GM21619 (cell line): ENCODE results near the gene COMT.

Experiments
- ATAC-seq: cut with Tn5 transposase; IDR thresholded peaks from one replicate; pipeline ENCODE4 v1.9.1; 2021; ENCODE audit not compliant: unreplicated experiment

Gene COMT

GRCh38 chr22:19955241-19956128 lies 13.9 kb downstream of the COMT start:
- no peak for ATAC-seq

DNA sequence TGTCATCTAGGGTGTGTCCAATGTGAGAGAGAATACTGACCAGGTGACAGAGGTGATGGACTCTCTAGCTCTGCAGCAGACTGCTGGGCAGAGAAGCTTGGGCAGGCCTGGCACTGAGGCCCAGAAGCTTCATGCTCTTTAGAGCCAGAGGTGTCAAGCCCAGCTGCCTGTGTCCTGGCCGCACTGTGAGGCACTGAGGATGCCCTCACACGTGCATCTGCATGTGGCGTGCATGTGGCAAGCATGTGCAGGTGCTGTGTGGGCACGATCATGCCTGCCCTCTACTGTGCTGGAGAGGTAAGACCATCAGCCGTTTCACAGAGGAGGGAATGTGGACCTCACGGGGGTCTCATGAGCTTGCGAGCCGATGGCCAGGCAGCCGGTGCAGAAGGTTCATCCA lies 15.9 kb downstream of the COMT start:
- no peak for ATAC-seq

- no peak for ATAC-seq
Observed at GRCh38 chr22:19958083-19959042, 16.8 kb downstream of the COMT start.

DNA sequence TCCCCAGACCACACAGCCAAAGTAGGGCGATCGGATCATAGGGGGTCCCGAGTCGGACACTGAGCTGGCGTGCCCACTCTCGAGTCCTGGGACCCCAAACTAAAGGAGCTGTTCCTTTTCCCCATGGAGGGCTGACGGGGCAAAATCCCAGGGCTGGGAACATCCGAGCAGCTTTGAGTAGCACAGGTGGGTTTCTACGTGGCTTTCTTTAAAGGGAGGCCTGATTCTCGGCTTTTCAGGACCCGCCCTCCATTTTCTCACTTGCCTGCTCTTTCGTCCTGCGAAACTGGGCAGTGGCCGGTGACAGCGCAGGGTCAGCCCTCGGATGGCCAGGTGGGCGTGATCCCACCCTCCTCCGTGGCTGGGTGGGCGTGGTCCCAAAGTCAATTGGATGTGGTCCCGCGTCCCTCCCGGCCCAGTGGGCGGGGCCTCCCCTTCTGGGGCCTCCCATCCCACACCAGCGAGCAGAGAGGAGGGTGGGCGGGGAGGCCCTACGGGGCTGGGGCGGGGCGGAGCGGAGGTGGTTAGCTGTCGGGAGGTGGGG lies 17.5 kb downstream of the COMT start:
- no peak for ATAC-seq

DNA sequence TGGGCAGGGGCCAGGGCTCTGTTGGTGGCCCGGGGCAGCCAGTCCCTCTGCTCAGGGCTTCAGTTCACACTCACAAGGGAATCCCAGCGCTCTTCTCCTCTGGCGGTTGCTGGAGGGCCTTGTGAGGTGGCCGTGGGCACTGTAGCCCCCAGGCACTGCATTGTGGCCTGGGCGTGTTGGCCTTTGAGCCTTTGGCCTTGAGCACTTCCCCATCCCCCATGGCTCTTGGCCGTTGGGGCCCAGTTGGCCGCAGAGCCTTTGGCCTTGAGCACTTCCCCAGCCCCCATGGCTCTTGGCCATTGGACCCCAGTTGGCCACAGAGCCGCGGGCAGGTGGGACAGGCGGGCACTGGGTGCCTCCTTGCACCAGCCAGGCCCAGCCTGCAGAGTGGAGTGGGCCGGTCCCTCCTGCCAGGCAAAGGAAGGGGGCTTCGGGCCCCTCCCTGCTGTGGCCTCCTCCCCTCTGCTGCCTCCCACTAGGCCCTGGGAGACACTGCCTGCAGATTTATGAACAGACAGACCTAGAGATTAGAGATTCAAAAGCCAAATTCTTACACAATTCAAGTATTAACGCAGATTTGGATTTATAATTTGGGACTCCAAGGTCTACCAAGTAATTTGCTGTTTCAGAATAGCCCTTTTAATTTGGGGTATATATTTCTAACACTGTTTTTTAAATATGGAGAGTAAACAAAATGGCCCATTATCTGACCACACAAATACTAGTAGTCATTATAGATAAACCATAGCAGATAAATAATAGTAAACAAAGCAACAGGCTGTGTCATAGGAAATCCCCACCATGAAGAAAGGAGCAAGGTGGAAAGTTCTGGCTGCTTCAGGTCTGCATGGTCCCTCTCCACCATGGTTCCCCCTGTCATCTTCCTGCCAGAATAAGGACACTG lies 18.3 kb downstream of the COMT start:
- ATAC-seq = no peak

GRCh38 chr22:19960491-19961200 lies 19.1 kb downstream of the COMT start:
- no peak for ATAC-seq

- ATAC-seq = no peak
Observed at GRCh38 chr22:19961201-19961580, 19.6 kb downstream of the COMT start.

GRCh38 chr22:19961868-19962245 lies 20.3 kb downstream of the COMT start:
- ATAC-seq = no peak

DNA sequence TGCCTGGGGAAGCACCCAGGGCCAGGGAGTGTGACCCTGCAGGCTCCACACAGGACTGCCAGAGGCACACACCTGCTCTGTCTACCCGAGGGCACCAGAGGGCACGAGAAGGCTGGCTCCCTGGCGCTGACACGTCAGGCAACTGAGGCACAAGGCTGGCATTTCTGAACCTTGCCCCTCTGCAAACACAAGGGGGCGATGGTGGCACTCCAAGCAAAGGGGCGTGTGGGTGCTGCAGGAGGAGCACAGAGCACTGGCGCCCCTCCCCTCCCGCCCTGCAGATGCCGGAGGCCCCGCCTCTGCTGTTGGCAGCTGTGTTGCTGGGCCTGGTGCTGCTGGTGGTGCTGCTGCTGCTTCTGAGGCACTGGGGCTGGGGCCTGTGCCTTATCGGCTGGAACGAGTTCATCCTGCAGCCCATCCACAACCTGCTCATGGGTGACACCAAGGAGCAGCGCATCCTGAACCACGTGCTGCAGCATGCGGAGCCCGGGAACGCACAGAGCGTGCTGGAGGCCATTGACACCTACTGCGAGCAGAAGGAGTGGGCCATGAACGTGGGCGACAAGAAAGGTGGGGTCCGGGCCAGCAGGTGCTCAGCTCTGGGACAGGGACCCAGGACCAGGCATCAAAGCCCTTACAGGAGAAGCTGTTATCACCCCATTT lies 20.8 kb downstream of the COMT start:
- no peak for ATAC-seq

- no peak for ATAC-seq
Observed at GRCh38 chr22:19962909-19963806, 21.6 kb downstream of the COMT start.

DNA sequence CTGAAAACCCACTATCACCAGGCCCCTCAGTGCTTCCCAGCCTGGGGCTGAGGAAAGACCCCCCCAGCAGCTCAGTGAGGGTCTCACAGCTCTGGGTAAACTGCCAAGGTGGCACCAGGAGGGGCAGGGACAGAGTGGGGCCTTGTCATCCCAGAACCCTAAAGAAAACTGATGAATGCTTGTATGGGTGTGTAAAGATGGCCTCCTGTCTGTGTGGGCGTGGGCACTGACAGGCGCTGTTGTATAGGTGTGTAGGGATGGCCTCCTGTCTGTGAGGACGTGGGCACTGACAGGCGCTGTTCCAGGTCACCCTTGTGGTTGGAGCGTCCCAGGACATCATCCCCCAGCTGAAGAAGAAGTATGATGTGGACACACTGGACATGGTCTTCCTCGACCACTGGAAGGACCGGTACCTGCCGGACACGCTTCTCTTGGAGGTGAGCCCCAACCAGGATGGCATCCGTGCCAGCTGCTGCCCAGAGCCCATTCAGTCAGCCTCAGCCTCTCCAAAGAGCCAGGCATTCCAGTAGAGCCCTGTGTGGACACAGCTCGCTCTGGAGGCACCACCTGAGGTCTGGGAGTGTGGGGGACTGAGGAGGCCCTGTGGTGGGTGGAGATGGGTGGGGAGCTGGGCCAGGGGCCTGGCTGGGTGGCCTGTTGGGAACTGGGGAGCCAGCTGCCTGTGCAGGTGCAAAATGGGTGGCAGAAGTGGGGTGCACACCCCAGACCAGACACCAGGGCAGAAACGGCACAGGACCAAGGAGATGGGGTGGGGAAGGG lies 22.5 kb downstream of the COMT start:
- ATAC-seq = no peak

DNA sequence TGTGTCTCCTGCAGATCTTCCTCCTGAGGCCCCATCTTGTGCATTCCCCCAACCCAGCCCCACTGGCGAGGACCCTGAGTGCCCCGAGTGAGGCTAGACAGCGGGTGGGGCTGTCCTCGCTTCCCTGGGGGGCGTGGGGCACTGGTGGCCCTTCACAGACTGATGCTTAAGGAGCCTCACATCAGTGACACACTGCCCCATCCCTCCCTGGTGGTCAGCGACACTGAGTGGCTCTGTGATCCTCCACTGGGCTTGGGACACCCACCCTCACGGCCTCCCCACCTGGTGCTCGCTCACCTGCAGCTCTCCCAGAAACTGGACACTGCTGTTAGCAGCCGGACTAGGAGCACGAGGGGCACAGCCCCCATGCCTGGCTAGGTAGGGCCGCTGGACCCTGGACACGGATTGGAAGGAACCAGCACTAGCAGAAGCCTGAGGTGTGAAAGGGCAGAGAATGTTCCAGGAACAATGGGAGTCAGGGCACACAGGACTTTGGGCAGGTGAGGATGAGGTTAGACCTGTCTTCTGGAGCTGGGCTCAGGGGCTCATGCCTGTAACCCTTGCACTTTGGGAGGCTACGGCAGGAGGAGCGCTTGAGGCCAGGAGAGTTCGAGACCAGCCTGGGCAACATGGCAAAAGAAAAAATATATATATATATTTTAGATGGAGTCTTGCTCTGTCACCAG lies 23.3 kb downstream of the COMT start:
- ATAC-seq = no peak

- ATAC-seq = no peak
Observed at GRCh38 chr22:19965771-19966709, 24.5 kb downstream of the COMT start.

DNA sequence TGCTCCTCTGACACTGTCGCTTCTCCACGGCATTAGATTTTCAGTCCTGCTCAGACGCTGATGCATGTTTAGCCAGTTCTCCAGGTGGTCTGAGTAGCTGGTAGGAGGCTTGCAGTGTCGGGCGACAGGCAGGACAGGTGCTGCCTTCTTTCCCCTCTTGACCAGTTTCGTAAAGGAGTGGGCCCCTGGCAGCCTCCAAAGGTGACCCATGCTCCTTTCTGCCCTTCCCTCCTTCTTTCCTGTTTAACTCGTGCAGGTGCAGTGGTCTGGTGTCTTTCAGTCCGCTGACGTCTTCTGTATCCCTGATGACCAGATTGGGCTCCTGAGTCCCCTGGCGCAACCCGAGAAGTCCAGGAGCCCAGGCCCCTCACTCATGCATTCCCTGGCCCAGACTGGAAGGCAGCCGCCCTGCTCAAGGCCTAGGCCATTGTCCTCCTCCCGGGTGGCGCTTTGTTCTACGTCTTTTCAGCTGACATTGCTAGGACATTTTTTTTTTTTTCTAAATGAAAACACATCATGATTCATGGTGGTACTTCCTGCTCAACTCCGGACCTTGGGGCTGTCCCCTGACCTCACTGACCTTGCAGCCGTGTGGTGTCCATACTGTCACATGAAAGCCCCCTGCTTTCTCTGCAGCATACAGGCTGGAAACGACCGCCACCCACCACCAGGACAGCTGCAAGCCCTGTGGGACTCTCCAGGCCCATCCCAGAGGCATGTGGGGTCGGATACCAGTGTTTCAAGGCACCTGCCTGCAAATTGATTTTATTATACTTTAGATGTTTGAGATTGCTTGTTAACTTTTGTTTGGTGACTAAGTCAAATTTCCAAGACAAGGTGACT lies 25.6 kb downstream of the COMT start:
- ATAC-seq = no peak

DNA sequence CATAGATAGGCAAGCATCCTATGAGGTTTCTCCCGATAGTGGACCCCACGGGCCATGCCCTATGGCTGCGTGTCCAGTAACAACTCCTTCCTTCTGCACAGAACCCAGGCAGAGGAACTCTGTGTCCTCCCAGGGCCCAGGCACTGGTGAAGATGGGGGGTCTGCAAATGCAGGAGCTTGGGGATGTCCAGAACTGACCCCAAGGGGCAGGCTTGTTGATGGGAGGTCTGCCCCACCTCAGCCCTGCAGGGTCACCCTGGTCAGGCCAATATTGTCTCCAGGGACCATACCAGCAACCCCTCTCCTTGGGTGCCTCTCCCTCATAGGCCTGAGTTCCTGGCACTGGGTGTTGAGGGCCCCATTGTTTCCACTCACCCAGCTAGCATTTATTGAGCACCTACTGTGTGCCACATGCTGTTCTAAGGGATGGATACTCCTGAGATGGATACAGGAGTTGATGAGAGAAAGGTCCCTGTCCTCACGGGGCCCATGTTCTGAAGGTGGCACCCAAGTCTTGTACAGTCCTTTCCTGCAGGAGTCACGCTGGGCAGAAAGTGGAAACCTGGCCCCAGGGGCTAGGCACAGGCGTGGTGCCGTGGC lies 26.4 kb downstream of the COMT start:
- ATAC-seq = no peak
